GM12891 (cell line): Measurements from ENCODE around the gene ETF1.

Source experiments
- DNase-seq: peaks from one replicate; pipeline ENCODE4 v3.0.0; 2011; ENCODE audit warnings: low spot score; ENCODE audit not compliant: insufficient read length
- FAIRE-seq: peaks from 2 replicates; lab custom pipeline; 2011; peaks lifted over from hg19 to GRCh38; lab: Jason Lieb, UNC
- PAX5 ChIP-seq: IDR thresholded peaks from 2 replicates; pipeline ENCODE4 v1.6.1; 2011; ENCODE audit warnings: low read length, moderate library complexity, mild to moderate bottlenecking; ENCODE audit not compliant: insufficient read depth, severe bottlenecking
- POLR2A ChIP-seq: IDR thresholded peaks from 2 replicates; pipeline ENCODE4 v1.6.1; 2011; ENCODE audit warnings: low read depth, low read length, control low read depth
- POLR2AphosphoS5 ChIP-seq: IDR thresholded peaks from 2 replicates; pipeline ENCODE4 v1.6.1; 2011; ENCODE audit warnings: low read depth, low read length, control low read depth
- POU2F2 ChIP-seq: IDR thresholded peaks from 2 replicates; pipeline ENCODE4 v1.6.1; 2011; ENCODE audit warnings: low read depth, mild to moderate bottlenecking, control low read depth, low read length, moderate library complexity
- SPI1 ChIP-seq: IDR thresholded peaks from 2 replicates; pipeline ENCODE4 v1.6.1; 2011; ENCODE audit warnings: low read depth, low read length, control low read depth
- TAF1 ChIP-seq: IDR thresholded peaks from 2 replicates; pipeline ENCODE4 v1.6.1; 2011; ENCODE audit warnings: low read depth, low read length, control low read depth

Gene ETF1

DNA sequence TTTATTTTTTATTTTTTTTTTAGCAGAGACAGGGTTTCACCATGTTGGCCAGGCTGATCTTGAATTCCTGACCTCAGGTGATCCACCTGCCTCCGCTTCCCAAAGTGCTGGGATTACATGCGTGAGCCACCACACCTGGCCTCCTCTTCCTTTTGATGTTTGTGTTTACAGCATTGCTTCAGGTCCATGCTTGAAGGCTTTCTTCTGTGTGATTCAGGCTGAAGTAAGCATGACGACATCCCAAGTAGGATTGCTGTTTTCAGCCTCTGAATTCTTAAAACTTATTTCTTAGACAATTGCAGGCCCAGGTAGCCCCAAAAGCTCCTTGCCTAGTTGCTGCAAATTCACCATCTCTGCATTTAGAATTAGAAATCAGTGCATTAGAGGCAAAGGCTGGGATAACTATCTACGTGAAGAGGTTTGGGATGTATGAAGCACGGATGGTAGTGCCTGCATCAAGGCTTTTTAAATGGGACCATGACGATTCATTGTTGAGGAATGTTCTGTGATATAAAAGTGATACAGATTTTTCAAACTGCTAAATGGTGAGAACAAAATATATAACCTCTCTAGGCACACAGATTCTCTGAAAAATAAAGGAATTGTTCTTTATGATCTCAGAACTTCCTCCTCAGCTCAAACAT lies 3.0 kb upstream of the ETF1 start:
- DNase-seq (no peak), FAIRE-seq (no peak)
- TF ChIP-seq TAF1 (no peak), PAX5 (no peak), POLR2A (no peak), POU2F2 (no peak), SPI1 (no peak), POLR2AphosphoS5 (no peak)

DNA sequence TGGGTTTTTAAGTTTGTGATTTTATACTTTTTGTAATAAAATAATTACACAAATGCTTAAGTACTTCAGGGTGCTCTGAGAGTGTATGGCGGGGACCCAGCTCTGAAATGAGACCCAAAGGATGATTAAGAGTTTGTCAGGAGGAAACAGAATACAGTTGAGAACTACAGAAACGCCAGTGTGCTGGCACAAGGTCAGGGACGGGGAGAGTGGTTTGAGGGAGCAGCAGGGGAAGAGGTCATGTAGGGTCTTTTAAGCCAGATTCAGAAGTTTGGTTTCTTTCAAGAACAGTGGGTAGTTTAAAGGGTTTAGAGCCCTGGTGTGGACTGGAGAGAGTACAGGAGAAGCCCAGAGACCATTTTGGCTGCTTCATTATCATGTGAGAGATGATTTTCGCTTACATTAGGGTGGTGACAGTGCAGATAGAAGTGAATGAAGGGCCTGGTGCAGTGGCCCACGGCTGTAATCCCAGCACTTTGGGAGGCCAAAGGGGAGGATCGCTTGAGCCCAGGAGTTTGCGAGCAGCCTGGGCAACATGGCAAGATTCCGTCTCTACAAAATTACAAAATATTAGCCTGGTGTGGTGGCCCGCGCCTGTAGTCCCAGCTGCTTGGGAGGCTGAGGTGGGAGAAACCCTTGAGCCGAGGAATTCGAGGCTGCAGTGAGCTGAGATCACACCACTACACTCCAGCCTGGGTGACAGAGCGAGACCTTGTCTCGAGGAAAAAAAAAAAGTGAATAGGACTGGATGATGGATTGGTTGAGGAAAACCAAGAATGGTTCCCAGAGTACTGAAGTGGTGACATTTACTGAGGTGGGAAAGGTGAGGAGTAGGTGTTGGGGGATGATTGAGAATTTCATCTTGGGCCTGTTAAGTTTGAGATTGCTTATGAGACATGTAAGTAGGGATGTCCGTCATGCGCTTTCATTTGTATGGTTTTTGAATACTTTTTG lies 1.4 kb upstream of the ETF1 start:
- TF ChIP-seq POLR2AphosphoS5 (no peak), PAX5 (no peak), TAF1 (no peak), POLR2A (no peak), SPI1 (no peak)
- DNase-seq (no peak), FAIRE-seq (no peak)

DNA sequence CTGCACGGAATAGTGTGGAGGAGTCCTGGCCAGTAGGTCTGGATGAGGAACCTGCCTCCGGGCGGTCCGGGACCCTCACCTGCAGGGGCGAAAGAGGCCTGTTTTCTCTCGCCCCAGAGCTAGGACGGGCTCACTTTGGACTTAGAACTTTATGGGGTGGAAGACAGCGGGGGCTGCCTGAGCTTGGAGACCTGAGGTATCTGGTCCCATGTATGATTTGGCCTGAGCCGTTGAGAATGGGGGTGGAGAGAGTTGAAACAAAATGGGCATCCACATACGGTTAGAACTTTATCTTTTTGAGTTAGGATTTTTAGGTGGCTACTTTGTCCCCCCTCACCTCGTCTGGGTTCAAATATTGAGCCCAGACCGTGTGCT lies 681 bp upstream of the ETF1 start:
- TF ChIP-seq PAX5 (peak; percentile 5), POLR2A (peak; percentile 89), SPI1 (no peak), POU2F2 (0 out of 2 replicates have a peak, but pooled peaks have one; percentile 8), TAF1 (no peak; the same call in 1 of the 2 replicates), POLR2AphosphoS5 (peak; percentile 75; the same call in 1 of the 2 replicates)
- FAIRE-seq (no peak), DNase-seq (peak; percentile 35)

- DNase-seq = no peak
- TF ChIP-seq POLR2AphosphoS5 (no peak; the same call in 1 of the 2 replicates), POLR2A (no peak), POU2F2 (no peak), TAF1 (peak; percentile 50; the same call in 1 of the 2 replicates), SPI1 (no peak)
- FAIRE-seq = no peak
These were observed 668 bp downstream of the ETF1 start for GRCh38 chr5:138542180-138542955.

DNA sequence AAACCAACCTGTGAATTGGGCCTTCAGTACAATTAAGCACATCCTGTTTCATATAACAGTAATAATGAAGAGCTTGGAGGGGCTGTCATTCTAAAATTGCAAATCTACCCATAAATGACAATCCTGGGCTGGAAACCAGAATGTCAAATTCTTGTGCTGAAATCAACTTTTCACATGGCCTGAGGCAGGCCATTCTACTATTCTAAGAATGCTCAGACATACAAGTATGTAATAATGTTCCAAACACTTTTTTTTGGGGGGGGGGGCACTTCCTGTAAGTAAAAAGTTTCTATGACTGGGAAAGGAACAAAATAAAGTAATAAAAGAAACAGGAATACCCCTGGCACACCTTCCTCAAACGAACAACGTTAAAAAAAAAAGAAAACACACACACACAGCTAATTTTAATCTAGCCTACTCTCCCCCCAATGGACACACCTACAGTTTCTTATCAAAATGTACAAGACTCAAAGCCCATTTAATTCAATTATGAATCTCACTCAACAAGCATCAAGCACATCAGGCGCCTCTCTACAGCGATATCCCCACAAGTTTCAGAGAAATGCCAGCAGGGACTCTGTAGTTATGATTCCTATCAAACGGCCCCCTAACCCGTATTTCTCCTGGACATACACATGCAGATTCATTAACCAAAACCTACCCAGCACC lies 1.4 kb downstream of the ETF1 start:
- TF ChIP-seq POU2F2 (no peak), TAF1 (no peak), POLR2AphosphoS5 (no peak), PAX5 (no peak), POLR2A (no peak), SPI1 (no peak)
- FAIRE-seq (no peak), DNase-seq (no peak)

DNA sequence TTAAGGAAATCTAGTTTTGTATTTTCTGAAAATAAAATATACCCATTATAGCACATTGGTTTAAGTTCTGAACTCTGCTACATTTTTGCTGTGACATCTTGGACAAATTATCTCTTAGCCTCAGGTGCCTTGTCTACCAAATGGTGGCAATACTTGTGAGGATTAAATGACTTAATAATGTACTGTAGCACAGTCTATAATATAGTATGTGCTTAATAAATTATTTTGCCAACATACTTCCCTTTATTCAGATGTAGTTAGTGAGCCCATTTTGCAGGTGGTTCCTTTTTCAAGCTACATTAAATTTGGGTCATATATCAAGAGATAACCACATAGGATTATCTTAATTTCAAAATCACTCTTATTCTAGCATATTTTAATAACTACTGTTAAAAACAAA lies 3.2 kb downstream of the ETF1 start:
- FAIRE-seq = no peak
- TF ChIP-seq POLR2AphosphoS5 (no peak), SPI1 (no peak), PAX5 (no peak), POU2F2 (no peak), POLR2A (no peak), TAF1 (no peak)
- no peak for DNase-seq

DNA sequence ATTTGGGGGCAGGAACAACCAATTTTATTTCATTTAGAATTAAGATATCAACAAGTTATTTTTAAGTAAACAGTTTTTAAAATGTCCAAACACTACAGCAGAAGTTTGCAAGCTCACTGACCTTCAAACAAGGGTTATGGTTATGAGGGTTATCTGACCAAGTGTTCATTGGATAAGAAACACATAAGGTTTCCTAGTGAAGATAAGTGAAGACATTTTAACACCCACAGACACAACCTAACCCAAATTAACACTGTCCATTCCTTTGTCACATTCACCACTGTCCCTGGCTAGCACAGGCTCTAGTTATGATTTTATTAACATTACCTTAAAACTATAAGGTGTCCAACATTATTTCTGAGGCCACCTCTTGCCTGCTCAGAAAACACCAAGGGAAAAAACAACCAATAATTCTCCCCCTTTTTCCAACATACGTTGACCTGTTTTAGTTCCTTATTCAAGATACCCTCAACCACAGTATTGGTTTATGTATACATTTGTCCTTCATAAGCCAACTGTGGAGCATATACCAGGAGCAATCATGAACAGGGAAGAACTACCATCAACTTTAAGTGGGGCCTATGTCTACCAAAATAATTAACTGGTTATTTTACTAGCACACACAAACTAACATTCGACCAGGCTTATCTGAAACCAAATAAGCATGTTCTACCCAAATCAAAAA lies 4.0 kb downstream of the ETF1 start:
- no peak for FAIRE-seq
- TF ChIP-seq TAF1 = no peak
- no peak for TF ChIP-seq PAX5
- no peak for TF ChIP-seq SPI1
- TF ChIP-seq POLR2A = no peak
- TF ChIP-seq POLR2AphosphoS5 = no peak
- no peak for TF ChIP-seq POU2F2

GRCh38 chr5:138536665-138537315 lies 6.2 kb downstream of the ETF1 start:
- TF ChIP-seq TAF1 (no peak), PAX5 (no peak), POU2F2 (no peak), POLR2AphosphoS5 (no peak), SPI1 (no peak), POLR2A (no peak)
- DNase-seq (no peak), FAIRE-seq (no peak)

More for the DNA sequence above, 4.0 kb downstream of the ETF1 start:
- no peak for DNase-seq

GRCh38 chr5:138536215-138536614 lies 6.8 kb downstream of the ETF1 start:
- DNase-seq = no peak
- no peak for FAIRE-seq
- no peak for TF ChIP-seq TAF1
- no peak for TF ChIP-seq SPI1
- no peak for TF ChIP-seq POLR2A
- no peak for TF ChIP-seq POU2F2
- no peak for TF ChIP-seq POLR2AphosphoS5
- TF ChIP-seq PAX5 = no peak
